Neural cell (in vitro differentiated cells): Measurements from ENCODE around the gene PDE1C. TPM values are rescaled to one million over a fixed set of nuclear protein-coding genes. Genes with fewer than 3 reads are reported as not detected.
"Not testable (repeated sequence)": the region's sequence is repeated elsewhere in the genome, so short reads cannot be mapped to it uniquely, and the experiment has no call there.

Source experiments
- H2AFZ ChIP-seq: fragments of 200-600, 300-800 bp; sonication (generic), shearing (Covaris generic); 2 replicates; pipeline ENCODE4 v1.6.0; 2014; ENCODE audit warnings: low read depth, mild to moderate bottlenecking, antibody characterized with exemption, low read length, moderate library complexity
- H3F3A ChIP-seq: fragments of 200-600 bp; shearing (Covaris generic); 2 replicates; pipeline ENCODE4 v1.6.1; 2016; ENCODE audit warnings: mild to moderate bottlenecking, moderate library complexity, mixed read lengths, antibody characterized with exemption, low read length; ENCODE audit not compliant: insufficient read depth, poor library complexity, severe bottlenecking
- H3K27ac ChIP-seq: fragments of 200-600, 300-800 bp; sonication (generic), shearing (Covaris generic); 2 replicates; pipeline ENCODE4 v1.5.1; 2014; ENCODE audit warnings: mild to moderate bottlenecking, low read length, moderate library complexity
- H3K27me3 ChIP-seq: fragments of 300-800, 200-600 bp; sonication (generic), shearing (Covaris generic); 2 replicates; pipeline ENCODE4 v1.6.0; 2014; ENCODE audit warnings: mild to moderate bottlenecking, low read depth, low read length, moderate library complexity; ENCODE audit not compliant: insufficient read depth
- H3K36me3 ChIP-seq: fragments of 300-800, 200-600 bp; sonication (generic), shearing (Covaris generic); 2 replicates; pipeline ENCODE4 v1.5.1; 2014; ENCODE audit warnings: mild to moderate bottlenecking, antibody characterized with exemption, low read length, moderate library complexity; ENCODE audit not compliant: insufficient read depth
- H3K4me2 ChIP-seq: fragments of 300-800, 200-600 bp; sonication (generic), shearing (Covaris generic); 2 replicates; pipeline ENCODE4 v1.6.0; 2014; ENCODE audit warnings: mild to moderate bottlenecking, low read length
- H3K4me3 ChIP-seq: fragments of 300-800, 200-600 bp; sonication (generic), shearing (Covaris generic); 2 replicates; pipeline ENCODE4 v1.5.1; 2014; ENCODE audit warnings: mild to moderate bottlenecking, low read length, moderate library complexity
- H3K79me2 ChIP-seq: fragments of 200-600 bp; shearing (Covaris generic); replicated peaks from 2 replicates; pipeline ENCODE4 v1.6.0; 2014; ENCODE audit warnings: mild to moderate bottlenecking, low read length, moderate library complexity; ENCODE audit not compliant: insufficient read depth
- H3K9ac ChIP-seq: fragments of 300-800, 200-600 bp; sonication (generic), shearing (Covaris generic); 2 replicates; pipeline ENCODE4 v1.6.1; 2016; ENCODE audit warnings: mild to moderate bottlenecking, low read length, mixed read lengths
- H3K9me2 ChIP-seq: fragments of 200-600 bp; shearing (Covaris generic); 2 replicates; pipeline ENCODE4 v1.6.1; 2016; ENCODE audit warnings: mild to moderate bottlenecking, low read length, mixed read lengths; ENCODE audit not compliant: insufficient read depth
- H3K9me3 ChIP-seq: fragments of 200-600, 300-800 bp; sonication (generic), shearing (Covaris generic); 2 replicates; pipeline ENCODE4 v1.6.1; 2016; ENCODE audit warnings: mild to moderate bottlenecking, mixed run types, low read length, moderate library complexity, mixed read lengths
- H4K20me1 ChIP-seq: fragments of 200-600 bp; shearing (Covaris generic); 2 replicates; pipeline ENCODE4 v1.6.1; 2016; ENCODE audit warnings: mild to moderate bottlenecking, mixed run types; ENCODE audit not compliant: insufficient read depth
- EP300 ChIP-seq: fragments of 450-650 bp; conservative IDR thresholded peaks from 2 replicates; pipeline ENCODE4 v1.6.1; 2014; ENCODE audit warnings: antibody characterized with exemption, mild to moderate bottlenecking, moderate library complexity; ENCODE audit not compliant: poor library complexity, severe bottlenecking
- EZH2 ChIP-seq: fragments of 200-600, 300-800 bp; shearing (Covaris generic), sonication (generic); IDR thresholded peaks from 2 replicates; pipeline ENCODE4 v1.6.1; 2014; ENCODE audit warnings: antibody characterized with exemption, low read length, borderline replicate concordance, mild to moderate bottlenecking; ENCODE audit not compliant: insufficient read depth, poor library complexity, severe bottlenecking
- MXI1 ChIP-seq: fragments of 450-650 bp; conservative IDR thresholded peaks from 2 replicates; pipeline ENCODE4 v1.6.1; 2014; ENCODE audit warnings: antibody characterized with exemption, mild to moderate bottlenecking; ENCODE audit not compliant: poor library complexity, severe bottlenecking
- POLR2AphosphoS5 ChIP-seq: IDR thresholded peaks from 2 replicates; pipeline ENCODE4 v1.6.1; 2012
- RAD21 ChIP-seq: fragments of 450-650 bp; conservative IDR thresholded peaks from 2 replicates; pipeline ENCODE4 v1.6.1; 2014; ENCODE audit warnings: antibody characterized with exemption, mild to moderate bottlenecking, moderate library complexity
- REST ChIP-seq: IDR thresholded peaks from 2 replicates; pipeline ENCODE4 v1.6.1; 2012; ENCODE audit warnings: borderline replicate concordance
- SMC3 ChIP-seq: fragments of 450-650 bp; conservative IDR thresholded peaks from 2 replicates; pipeline ENCODE4 v1.6.1; 2014; ENCODE audit warnings: antibody characterized with exemption, mild to moderate bottlenecking, moderate library complexity; ENCODE audit not compliant: poor library complexity
- TAF1 ChIP-seq: IDR thresholded peaks from 2 replicates; pipeline ENCODE4 v1.6.1; 2012; ENCODE audit warnings: low read depth
- polyA plus RNA-seq: library from polyadenylated mRNA; depleted of rRNA; stranded (reverse); fragments of >200 nt; gene quantifications from 2 replicates; pipeline ENCODE4 v1.2.3, GENCODE V29; 2014
- TF ChIP-seq, protein P1 (sequence below): fragments of 450-650 bp; IDR thresholded peaks from 2 replicates; pipeline ENCODE4 v1.5.1; 2014; ENCODE audit warnings: antibody characterized with exemption, mild to moderate bottlenecking, moderate library complexity; ENCODE audit not compliant: poor library complexity, severe bottlenecking

Gene PDE1C
- polyA plus RNA-seq, 1 donor from 2014 or later, result 6.6 TPM

- no peaks in the 10 kb centered on the region for H3K9me2 ChIP-seq
- H4K20me1 ChIP-seq, result no peaks in the 10 kb centered on the region
- H3K9me3 ChIP-seq, result no peaks in the 10 kb centered on the region
- H3K79me2 ChIP-seq, result no peaks in the 10 kb centered on the region
- H3K4me3 ChIP-seq, result no peak overlapping the region
- H3F3A ChIP-seq, result no peaks in the 10 kb centered on the region
- H3K9ac ChIP-seq, result no peak overlapping the region
- TF ChIP-seq TAF1, result no peak
- TF ChIP-seq RAD21, result no peak
- TF ChIP-seq POLR2AphosphoS5, result no peak
- no peak for TF ChIP-seq EP300
- no peak for TF ChIP-seq EZH2
- TF ChIP-seq MXI1, result no peak
- no peak for TF ChIP-seq SMC3
- no peak for TF ChIP-seq REST
- TF ChIP-seq, protein P1, sequence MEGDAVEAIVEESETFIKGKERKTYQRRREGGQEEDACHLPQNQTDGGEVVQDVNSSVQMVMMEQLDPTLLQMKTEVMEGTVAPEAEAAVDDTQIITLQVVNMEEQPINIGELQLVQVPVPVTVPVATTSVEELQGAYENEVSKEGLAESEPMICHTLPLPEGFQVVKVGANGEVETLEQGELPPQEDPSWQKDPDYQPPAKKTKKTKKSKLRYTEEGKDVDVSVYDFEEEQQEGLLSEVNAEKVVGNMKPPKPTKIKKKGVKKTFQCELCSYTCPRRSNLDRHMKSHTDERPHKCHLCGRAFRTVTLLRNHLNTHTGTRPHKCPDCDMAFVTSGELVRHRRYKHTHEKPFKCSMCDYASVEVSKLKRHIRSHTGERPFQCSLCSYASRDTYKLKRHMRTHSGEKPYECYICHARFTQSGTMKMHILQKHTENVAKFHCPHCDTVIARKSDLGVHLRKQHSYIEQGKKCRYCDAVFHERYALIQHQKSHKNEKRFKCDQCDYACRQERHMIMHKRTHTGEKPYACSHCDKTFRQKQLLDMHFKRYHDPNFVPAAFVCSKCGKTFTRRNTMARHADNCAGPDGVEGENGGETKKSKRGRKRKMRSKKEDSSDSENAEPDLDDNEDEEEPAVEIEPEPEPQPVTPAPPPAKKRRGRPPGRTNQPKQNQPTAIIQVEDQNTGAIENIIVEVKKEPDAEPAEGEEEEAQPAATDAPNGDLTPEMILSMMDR, result no peak
- no peak overlapping the region for H2AFZ ChIP-seq
- no peak overlapping the region for H3K27ac ChIP-seq
- H3K36me3 ChIP-seq, result no peaks in the 10 kb centered on the region
- no peak overlapping the region for H3K4me2 ChIP-seq
- no peaks in the 10 kb centered on the region for H3K27me3 ChIP-seq
Measured at GRCh38 chr7:31850066-31850465, 220.1 kb downstream of the PDE1C start.

DNA sequence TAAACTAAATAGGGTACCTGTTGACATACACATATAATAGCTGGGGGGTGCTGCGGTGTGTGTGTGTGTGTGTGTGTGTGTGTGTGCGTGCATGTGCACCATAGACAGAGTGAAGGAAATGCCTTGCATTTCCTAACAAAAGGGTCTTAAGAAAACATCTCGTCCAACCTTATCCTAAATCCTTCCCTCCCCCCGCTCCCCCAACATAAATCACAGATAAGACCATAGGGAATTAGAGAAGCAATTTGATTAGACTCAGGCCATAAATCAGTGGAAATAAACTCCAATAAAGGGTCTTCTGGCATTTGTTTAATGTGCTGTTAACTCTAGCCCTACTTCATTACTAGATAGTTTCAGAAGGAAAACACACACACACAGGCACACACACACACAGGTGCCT is 234.7 kb downstream of the PDE1C start:
- Histone ChIP-seq H3K36me3 (no peaks in the 10 kb centered on the region), H3K9me3 (no peaks in the 10 kb centered on the region), H4K20me1 (no peaks in the 10 kb centered on the region), H3K9me2 (no peaks in the 10 kb centered on the region), H3K4me3 (no peak overlapping the region), H3K27ac (no peak overlapping the region), H3K9ac (no peak overlapping the region), H3F3A (no peaks in the 10 kb centered on the region), H3K4me2 (no peak overlapping the region), H2AFZ (no peak overlapping the region), H3K27me3 (no peaks in the 10 kb centered on the region), H3K79me2 (no peaks in the 10 kb centered on the region)
- TF ChIP-seq POLR2AphosphoS5, result no peak
- TF ChIP-seq EZH2, result no peak
- TF ChIP-seq MXI1, result no peak

- not testable (repeated sequence) for H3K27ac ChIP-seq, H3K4me2 ChIP-seq, H3K9ac ChIP-seq, H4K20me1 ChIP-seq, H3K27me3 ChIP-seq, H3K9me2 ChIP-seq, H3F3A ChIP-seq, H3K4me3 ChIP-seq, H2AFZ ChIP-seq, H3K9me3 ChIP-seq, H3K36me3 ChIP-seq, H3K79me2 ChIP-seq
Measured at GRCh38 chr7:31833625-31834024, 236.6 kb downstream of the PDE1C start.
